Vagina (tissue), 2 donors: ENCODE results near the gene FUT8.

Experiments used
- POLR2A ChIP-seq, 2 donors: fragments of 450-650 bp; IDR thresholded peaks; one replicate each; pipeline ENCODE4 v1.6.1; 2017; ENCODE audit warnings: antibody characterized with exemption in 2 of 2, mild to moderate bottlenecking in 2 of 2, moderate library complexity in 2 of 2
- POLR2AphosphoS5 ChIP-seq, 2 donors: sonication (generic); formaldehyde crosslinking; IDR thresholded peaks; one replicate each; pipeline ENCODE4 v1.9.0; 2017; ENCODE audit warnings: antibody characterized with exemption in 2 of 2, mild to moderate bottlenecking in 2 of 2, low read depth in 1 of 2; ENCODE audit not compliant: insufficient read depth in 1 of 2
- TF ChIP-seq, protein P1 (sequence below), 3 experiments: fragments of 450-650 bp in 2 of 3; fragments of 200-600 bp in 1 of 3; sonication (generic) in 1 of 3; IDR thresholded peaks; one replicate each; pipeline ENCODE4 v1.5.1; 2017 to 2019; ENCODE audit warnings: antibody characterized with exemption in 3 of 3, mild to moderate bottlenecking in 2 of 3, moderate library complexity in 2 of 3

DNA sequence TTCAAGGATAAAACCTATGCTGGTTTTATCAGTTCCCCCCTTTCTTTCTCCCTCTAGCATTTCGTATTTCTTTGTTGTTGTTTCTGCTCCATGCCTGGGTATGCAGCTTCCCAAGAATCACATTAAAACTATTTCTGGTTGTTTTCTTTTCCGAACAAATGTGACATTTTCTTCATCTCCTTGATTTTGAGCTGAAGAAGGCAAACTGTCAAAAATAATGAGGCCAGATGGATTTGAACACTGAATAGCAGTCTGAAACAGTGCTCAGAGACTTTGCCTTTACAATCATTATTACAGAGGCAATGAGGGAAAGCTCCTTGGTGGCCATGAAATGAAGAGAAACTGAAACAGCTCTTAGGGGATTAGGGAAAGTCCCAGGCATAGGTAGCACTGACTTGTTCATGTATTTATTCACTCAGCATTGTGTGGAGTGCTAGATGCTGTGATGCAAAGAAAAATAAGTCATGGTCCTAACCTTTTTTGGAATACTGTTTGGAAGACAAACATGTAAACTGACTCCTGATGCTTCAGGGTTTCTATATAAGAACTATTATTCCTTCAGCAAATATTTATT, 319.5 kb downstream of the FUT8 start:
- TF ChIP-seq, protein P1, sequence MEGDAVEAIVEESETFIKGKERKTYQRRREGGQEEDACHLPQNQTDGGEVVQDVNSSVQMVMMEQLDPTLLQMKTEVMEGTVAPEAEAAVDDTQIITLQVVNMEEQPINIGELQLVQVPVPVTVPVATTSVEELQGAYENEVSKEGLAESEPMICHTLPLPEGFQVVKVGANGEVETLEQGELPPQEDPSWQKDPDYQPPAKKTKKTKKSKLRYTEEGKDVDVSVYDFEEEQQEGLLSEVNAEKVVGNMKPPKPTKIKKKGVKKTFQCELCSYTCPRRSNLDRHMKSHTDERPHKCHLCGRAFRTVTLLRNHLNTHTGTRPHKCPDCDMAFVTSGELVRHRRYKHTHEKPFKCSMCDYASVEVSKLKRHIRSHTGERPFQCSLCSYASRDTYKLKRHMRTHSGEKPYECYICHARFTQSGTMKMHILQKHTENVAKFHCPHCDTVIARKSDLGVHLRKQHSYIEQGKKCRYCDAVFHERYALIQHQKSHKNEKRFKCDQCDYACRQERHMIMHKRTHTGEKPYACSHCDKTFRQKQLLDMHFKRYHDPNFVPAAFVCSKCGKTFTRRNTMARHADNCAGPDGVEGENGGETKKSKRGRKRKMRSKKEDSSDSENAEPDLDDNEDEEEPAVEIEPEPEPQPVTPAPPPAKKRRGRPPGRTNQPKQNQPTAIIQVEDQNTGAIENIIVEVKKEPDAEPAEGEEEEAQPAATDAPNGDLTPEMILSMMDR (IDR thresholded peaks at IDR 0.05): no peak
- TF ChIP-seq POLR2A (IDR thresholded peaks at IDR 0.05) (no peak), POLR2AphosphoS5 (IDR thresholded peaks at IDR 0.05; ENCODE audit: insufficient read depth in 1 of 2, low read depth in 1 of 2) (no peak)
